Measurements from ENCODE around the gene PLCH1.

GRCh38 chr3:155771126-155771525 lies 26.3 kb upstream of the PLCH1 start:
- TF ChIP-seq CTCF (IDR thresholded peaks at IDR 0.05) (no peak), ZNF138 (CRISPR knock-in tag; conservative IDR thresholded peaks at IDR 0.05) (no peak), ATF1 (CRISPR knock-in tag; IDR thresholded peaks at IDR 0.05) (no peak), ZNF232 (CRISPR knock-in tag; IDR thresholded peaks at IDR 0.05) (no peak), ATF3 (CRISPR knock-in tag; conservative IDR thresholded peaks at IDR 0.05) (no peak), ZNF512 (CRISPR knock-in tag; IDR thresholded peaks at IDR 0.05; ENCODE audit: borderline replicate concordance) (no peak), FOXK1 (CRISPR knock-in tag; IDR thresholded peaks at IDR 0.05) (no peak), ZNF263 (CRISPR knock-in tag; IDR thresholded peaks at IDR 0.05; ENCODE audit: low read depth) (no peak), TP53 (CRISPR knock-in tag; IDR thresholded peaks at IDR 0.05) (no peak), NFE2L1 (CRISPR knock-in tag; IDR thresholded peaks at IDR 0.05) (no peak), SMAD4 (CRISPR knock-in tag; IDR thresholded peaks at IDR 0.05) (no peak), ZBTB21 (CRISPR knock-in tag; IDR thresholded peaks at IDR 0.05; ENCODE audit: borderline replicate concordance) (no peak), ARID4B (CRISPR knock-in tag; IDR thresholded peaks at IDR 0.05; ENCODE audit: borderline replicate concordance) (no peak)
